ENCODE results near the gene ZNF662. TPM values are rescaled to one million over a fixed set of nuclear protein-coding genes. Genes with fewer than 3 reads are reported as not detected.

The ZNF662 gene
- total RNA-seq, 1 experiment from 2014 or later, result not detected

- DNase-seq (ENCODE audit: low spot score), result no peak
- Histone ChIP-seq H3K9me3 (ENCODE audit: low read depth, low read length, poor library complexity, severe bottlenecking) (no peaks in the 10 kb centered on the region), H3K36me3 (ENCODE audit: insufficient read depth, low read length, poor library complexity, severe bottlenecking) (no peaks in the 10 kb centered on the region), H3K4me3 (ENCODE audit: low read depth, low read length, poor library complexity, severe bottlenecking) (no peak overlapping the region), H3K27ac (ENCODE audit: low read depth, low read length, poor library complexity, severe bottlenecking) (no peak overlapping the region), H3K27me3 (replicated peaks; ENCODE audit: insufficient read depth, low read depth, low read length, poor library complexity) (no peaks in the 10 kb centered on the region), H3K4me1 (ENCODE audit: insufficient read depth, low read length, poor library complexity, severe bottlenecking) (no peaks in the 10 kb centered on the region)
- intact Hi-C loops (cut with micrococcal nuclease; ENCODE audit: unreplicated experiment), result no loop called here
- ChIA-PET CTCF (no interaction called here), POLR2A (ENCODE audit: low non-redundant PET) (no interaction called here)
- TF ChIP-seq, protein P1, sequence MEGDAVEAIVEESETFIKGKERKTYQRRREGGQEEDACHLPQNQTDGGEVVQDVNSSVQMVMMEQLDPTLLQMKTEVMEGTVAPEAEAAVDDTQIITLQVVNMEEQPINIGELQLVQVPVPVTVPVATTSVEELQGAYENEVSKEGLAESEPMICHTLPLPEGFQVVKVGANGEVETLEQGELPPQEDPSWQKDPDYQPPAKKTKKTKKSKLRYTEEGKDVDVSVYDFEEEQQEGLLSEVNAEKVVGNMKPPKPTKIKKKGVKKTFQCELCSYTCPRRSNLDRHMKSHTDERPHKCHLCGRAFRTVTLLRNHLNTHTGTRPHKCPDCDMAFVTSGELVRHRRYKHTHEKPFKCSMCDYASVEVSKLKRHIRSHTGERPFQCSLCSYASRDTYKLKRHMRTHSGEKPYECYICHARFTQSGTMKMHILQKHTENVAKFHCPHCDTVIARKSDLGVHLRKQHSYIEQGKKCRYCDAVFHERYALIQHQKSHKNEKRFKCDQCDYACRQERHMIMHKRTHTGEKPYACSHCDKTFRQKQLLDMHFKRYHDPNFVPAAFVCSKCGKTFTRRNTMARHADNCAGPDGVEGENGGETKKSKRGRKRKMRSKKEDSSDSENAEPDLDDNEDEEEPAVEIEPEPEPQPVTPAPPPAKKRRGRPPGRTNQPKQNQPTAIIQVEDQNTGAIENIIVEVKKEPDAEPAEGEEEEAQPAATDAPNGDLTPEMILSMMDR (conservative IDR thresholded peaks at IDR 0.05; ENCODE audit: low read depth, low read length), result no peak
- TF ChIP-seq EZH2 (IDR thresholded peaks at IDR 0.05; ENCODE audit: borderline replicate concordance, low read depth, low read length, poor library complexity, severe bottlenecking), result no peak
- no TSS peak for BruUV-seq (replicated peaks)
Measured at GRCh38 chr3:42946050-42946449, 40.1 kb downstream of the ZNF662 start.

DNA sequence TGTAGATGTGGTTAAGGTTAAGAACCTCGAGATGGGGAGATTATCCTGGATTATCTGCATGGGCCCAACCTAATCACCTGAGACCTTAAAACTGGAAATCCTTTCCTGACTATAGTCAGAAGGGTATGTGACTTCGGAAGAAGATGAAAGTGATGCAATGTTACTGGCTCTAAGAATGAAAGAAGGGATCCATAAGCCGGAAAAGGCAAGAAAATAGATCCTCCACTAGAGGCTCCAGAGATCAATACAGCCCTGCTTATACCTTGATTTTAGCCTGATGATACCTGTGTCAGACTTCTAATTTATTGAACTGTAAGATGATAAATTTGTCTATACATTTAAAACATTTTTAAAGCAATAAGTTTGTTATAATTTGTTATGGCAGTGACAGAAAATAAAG is 51.6 kb downstream of the ZNF662 start:
- ChIA-PET POLR2A (ENCODE audit: low non-redundant PET) (interaction anchor here (0.6 kb wide), 1 partner anchor 425 kb away, joined by 3 read pairs; no protein-coding TSS in a partner anchor), CTCF (no interaction called here)
- H3K27me3 ChIP-seq (replicated peaks; ENCODE audit: insufficient read depth, low read depth, low read length, poor library complexity), result no peaks in the 10 kb centered on the region
- DNase-seq (ENCODE audit: low spot score), result no peak
- no TSS peak for BruUV-seq (replicated peaks)
- no peaks in the 10 kb centered on the region for H3K36me3 ChIP-seq (ENCODE audit: insufficient read depth, low read length, poor library complexity, severe bottlenecking)
- H3K27ac ChIP-seq (ENCODE audit: low read depth, low read length, poor library complexity, severe bottlenecking), result no peak overlapping the region
- no peaks in the 10 kb centered on the region for H3K9me3 ChIP-seq (ENCODE audit: low read depth, low read length, poor library complexity, severe bottlenecking)
- no peak for TF ChIP-seq EZH2 (IDR thresholded peaks at IDR 0.05; ENCODE audit: borderline replicate concordance, low read depth, low read length, poor library complexity, severe bottlenecking)
- TF ChIP-seq, protein P1 (conservative IDR thresholded peaks at IDR 0.05; ENCODE audit: low read depth, low read length), result no peak
- no peak overlapping the region for H3K4me3 ChIP-seq (ENCODE audit: low read depth, low read length, poor library complexity, severe bottlenecking)
- no peaks in the 10 kb centered on the region for H3K4me1 ChIP-seq (ENCODE audit: insufficient read depth, low read length, poor library complexity, severe bottlenecking)
- intact Hi-C loops (cut with micrococcal nuclease; ENCODE audit: unreplicated experiment), result no loop called here

- DNase-seq (ENCODE audit: low spot score), result no peak
- no peaks in the 10 kb centered on the region for H3K27me3 ChIP-seq (replicated peaks; ENCODE audit: insufficient read depth, low read depth, low read length, poor library complexity)
- BruUV-seq (replicated peaks), result no TSS peak
- TF ChIP-seq, protein P1 (conservative IDR thresholded peaks at IDR 0.05; ENCODE audit: low read depth, low read length), result no peak
- TF ChIP-seq EZH2 (IDR thresholded peaks at IDR 0.05; ENCODE audit: borderline replicate concordance, low read depth, low read length, poor library complexity, severe bottlenecking), result no peak
- CTCF ChIA-PET, result interaction anchor here (0.6 kb wide), 1 partner anchor 485 kb away, joined by 3 read pairs; no protein-coding TSS in a partner anchor
- no peaks in the 10 kb centered on the region for H3K9me3 ChIP-seq (ENCODE audit: low read depth, low read length, poor library complexity, severe bottlenecking)
- H3K4me3 ChIP-seq (ENCODE audit: low read depth, low read length, poor library complexity, severe bottlenecking), result no peak overlapping the region
- no peaks in the 10 kb centered on the region for H3K36me3 ChIP-seq (ENCODE audit: insufficient read depth, low read length, poor library complexity, severe bottlenecking)
- POLR2A ChIA-PET (ENCODE audit: low non-redundant PET), result no interaction called here
- intact Hi-C loops (cut with micrococcal nuclease; ENCODE audit: unreplicated experiment), result loop anchor here (5.0 kb wide), 1 partner anchor 197 kb away; no protein-coding TSS in a partner anchor
- no peak overlapping the region for H3K27ac ChIP-seq (ENCODE audit: low read depth, low read length, poor library complexity, severe bottlenecking)
- H3K4me1 ChIP-seq (ENCODE audit: insufficient read depth, low read length, poor library complexity, severe bottlenecking), result no peaks in the 10 kb centered on the region
Measured at GRCh38 chr3:42960282-42960681, 54.3 kb downstream of the ZNF662 start.

All from A673 (cell line).